ENCODE measurements around the gene ABI3. TPM values are rescaled to one million over a fixed set of nuclear protein-coding genes. Genes with fewer than 3 reads are reported as not detected.

ABI3 gene
- total RNA-seq, 1 donor from 2014 or later, result 11.0 TPM

GRCh38 chr17:49219987-49220386 is 9.5 kb downstream of the ABI3 start:
- no peak for TF ChIP-seq CTCF (IDR thresholded peaks at IDR 0.05)
- no peak for TF ChIP-seq POLR2AphosphoS5 (IDR thresholded peaks at IDR 0.05; ENCODE audit: insufficient read depth in 1 of 2, low read depth in 1 of 2)
- TF ChIP-seq POLR2A (IDR thresholded peaks at IDR 0.05), result no peak
- Histone ChIP-seq H3K4me1 (peaks cover 44% of the 10 kb centered on the region), H3K9me3 (no peaks in the 10 kb centered on the region), H3K27ac (no peak overlapping the region), H3K36me3 (no peaks in the 10 kb centered on the region), H3K4me3 (no peak overlapping the region), H3K27me3 (peaks cover 13% of the 10 kb centered on the region)
- no peak for DNase-seq (ENCODE audit: extremely low spot score in 2 of 2)
- intact Hi-C loops (cut with DNase I), result no loop called here

- no peaks in the 10 kb centered on the region for H3K9me3 ChIP-seq
- no peak for DNase-seq (ENCODE audit: extremely low spot score in 2 of 2)
- peaks cover 26% of the 10 kb centered on the region for H3K4me1 ChIP-seq
- H3K27me3 ChIP-seq, result peaks cover 13% of the 10 kb centered on the region
- H3K4me3 ChIP-seq, result no peak overlapping the region
- no peak overlapping the region for H3K27ac ChIP-seq
- no peak for TF ChIP-seq CTCF (IDR thresholded peaks at IDR 0.05)
- no peak for TF ChIP-seq POLR2A (IDR thresholded peaks at IDR 0.05)
- no peak for TF ChIP-seq POLR2AphosphoS5 (IDR thresholded peaks at IDR 0.05; ENCODE audit: insufficient read depth in 1 of 2, low read depth in 1 of 2)
- no peaks in the 10 kb centered on the region for H3K36me3 ChIP-seq
- intact Hi-C loops (cut with DNase I), result no loop called here
These were observed 12.6 kb downstream of the ABI3 start for GRCh38 chr17:49223168-49223516.

DNA sequence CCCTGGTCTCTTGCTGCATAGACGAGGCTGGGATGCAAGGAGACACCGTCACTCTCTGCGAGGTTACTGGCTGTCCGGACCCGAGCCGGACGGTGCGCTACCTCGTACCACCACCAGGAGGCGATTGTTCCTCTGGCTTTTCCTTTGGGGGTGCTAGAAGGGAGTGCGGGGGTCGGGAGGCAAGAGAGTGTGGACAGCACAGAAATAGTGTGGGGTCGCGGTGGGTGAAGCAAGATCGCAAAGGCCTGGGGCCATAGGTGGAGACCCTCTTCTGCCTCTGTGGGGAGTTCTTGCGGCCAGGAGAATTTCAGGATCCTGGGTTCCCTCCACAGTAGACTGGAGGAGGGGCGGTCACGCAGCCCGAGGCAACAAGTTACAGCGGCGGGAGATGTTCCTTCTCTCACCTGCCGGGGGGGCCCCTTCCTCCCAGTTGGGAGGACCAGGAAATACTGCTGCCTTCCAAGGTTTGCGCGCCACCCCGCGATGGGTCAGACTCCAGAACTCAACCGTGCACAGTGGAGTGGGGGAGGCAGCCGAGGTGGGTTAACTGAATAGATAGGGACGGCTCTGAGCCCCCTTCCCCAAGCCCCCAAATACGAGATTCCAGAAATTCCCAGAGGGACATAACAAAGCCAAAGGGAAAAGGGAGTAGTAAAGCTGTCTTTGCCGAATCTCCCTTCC is 13.2 kb downstream of the ABI3 start:
- DNase-seq (ENCODE audit: extremely low spot score in 2 of 2), result no peak

GRCh38 chr17:49224198-49224996 is 13.9 kb downstream of the ABI3 start:
- Histone ChIP-seq H3K4me1 (peaks cover 22% of the 10 kb centered on the region), H3K27ac (no peak overlapping the region), H3K9me3 (no peaks in the 10 kb centered on the region), H3K4me3 (peak overlapping the region in 1 of 2 donors; percentile 8), H3K36me3 (no peaks in the 10 kb centered on the region), H3K27me3 (peaks cover 13% of the 10 kb centered on the region)
- no peak for TF ChIP-seq CTCF (IDR thresholded peaks at IDR 0.05)
- TF ChIP-seq POLR2A (IDR thresholded peaks at IDR 0.05), result no peak
- TF ChIP-seq POLR2AphosphoS5 (IDR thresholded peaks at IDR 0.05; ENCODE audit: insufficient read depth in 1 of 2, low read depth in 1 of 2), result peak in 1 of 2 donors; percentile 13
- intact Hi-C loops (cut with DNase I), result no loop called here
- no peak for DNase-seq (ENCODE audit: extremely low spot score in 2 of 2)

More for the DNA sequence above, 13.2 kb downstream of the ABI3 start:
- peak overlapping the region in 1 of 2 donors; percentile 8 for H3K4me3 ChIP-seq
- intact Hi-C loops (cut with DNase I), result no loop called here
- H3K9me3 ChIP-seq, result no peaks in the 10 kb centered on the region
- H3K36me3 ChIP-seq, result no peaks in the 10 kb centered on the region
- H3K4me1 ChIP-seq, result peaks cover 26% of the 10 kb centered on the region
- peaks cover 13% of the 10 kb centered on the region for H3K27me3 ChIP-seq
- no peak for TF ChIP-seq POLR2AphosphoS5 (IDR thresholded peaks at IDR 0.05; ENCODE audit: insufficient read depth in 1 of 2, low read depth in 1 of 2)
- peak; percentile 46 to 68 (median 55) for TF ChIP-seq CTCF (IDR thresholded peaks at IDR 0.05)
- H3K27ac ChIP-seq, result no peak overlapping the region

DNA sequence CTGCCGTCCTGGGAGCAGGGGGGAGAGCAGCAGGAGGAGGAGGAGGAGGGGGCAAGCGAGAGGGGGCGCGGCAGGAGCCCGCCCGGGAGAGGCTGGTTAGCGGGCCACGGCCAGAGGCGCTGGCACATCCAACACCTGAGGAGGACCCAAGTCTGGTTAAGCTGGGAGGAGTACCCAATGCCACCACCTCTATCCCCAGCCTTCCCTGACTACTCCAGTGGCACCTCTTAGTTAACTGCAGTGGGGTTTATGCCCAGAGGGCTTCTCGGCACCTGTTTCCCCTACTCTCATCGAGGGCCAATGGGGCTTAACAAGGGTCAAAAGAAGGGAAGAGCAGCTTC is 14.5 kb downstream of the ABI3 start:
- H3K27ac ChIP-seq, result no peak overlapping the region
- TF ChIP-seq POLR2A (IDR thresholded peaks at IDR 0.05) (no peak), POLR2AphosphoS5 (IDR thresholded peaks at IDR 0.05; ENCODE audit: insufficient read depth in 1 of 2, low read depth in 1 of 2) (no peak), CTCF (IDR thresholded peaks at IDR 0.05) (no peak)
- intact Hi-C loops (cut with DNase I), result loop anchor here (5.0 kb wide), 1 partner anchor 48 kb away; no protein-coding TSS in a partner anchor
- no peaks in the 10 kb centered on the region for H3K9me3 ChIP-seq
- peaks cover 21% of the 10 kb centered on the region for H3K4me1 ChIP-seq
- no peak for DNase-seq (ENCODE audit: extremely low spot score in 2 of 2)
- H3K27me3 ChIP-seq, result peaks cover 13% of the 10 kb centered on the region
- no peaks in the 10 kb centered on the region for H3K36me3 ChIP-seq
- H3K4me3 ChIP-seq, result no peak overlapping the region
